ENCODE measurements around the gene CCNJ. TPM values are rescaled to one million over a fixed set of nuclear protein-coding genes. Genes with fewer than 3 reads are reported as not detected.

Gene CCNJ
- total RNA-seq, 2 experiments from 2014 or later, result 4.0 to 4.6 TPM

Small RNAs within 50 kb of the gene (microRNA-seq; reads per million reads assigned to microRNA genes)
- 27.2 reads per million, percentile 51 among the genes with 10 or more reads in this experiment for gene MIR3157 (ENCODE audit: borderline microRNAs expressed, borderline replicate concordance)

Other genes starting within 250 kb of the CCNJ start
- gene CC2D2B, start 135.6 kb upstream of the CCNJ start, total RNA-seq, result under 1 TPM in 1 of 2 experiments, not detected in 1; 0.31 TPM
- 10 to 100 TPM; 13.4 to 15.2 TPM for gene ZNF518A, start 86.7 kb downstream of the CCNJ start, total RNA-seq
- under 1 TPM in 1 of 2 experiments, not detected in 1; 0.16 TPM for gene BLNK, start 228.0 kb downstream of the CCNJ start, total RNA-seq